NCI-H524 (cell line): ENCODE measurements around the gene PRMT3.
A peak's percentile ranks its signal among the peaks of the same experiment; 100 is the strongest.
"Not testable (repeated sequence)": the region's sequence is repeated elsewhere in the genome, so short reads cannot be mapped to it uniquely, and the experiment has no call there.

Experiments used
- DNase-seq, 2 experiments: peaks; one replicate each; lab custom pipeline; 2025; lab: John Stamatoyannopoulos, UW

Gene PRMT3

GRCh38 chr11:20518323-20518834 lies 130.9 kb downstream of the PRMT3 start:
- no peak for DNase-seq

- no peak for DNase-seq
These were observed 135.0 kb downstream of the PRMT3 start for GRCh38 chr11:20522536-20522935.

GRCh38 chr11:20529757-20530156 lies 142.2 kb downstream of the PRMT3 start:
- no peak for DNase-seq

- DNase-seq: no peak
These were observed 143.6 kb downstream of the PRMT3 start for GRCh38 chr11:20530942-20531703.

- no peak for DNase-seq
These were observed 147.9 kb downstream of the PRMT3 start for GRCh38 chr11:20535271-20535881.

- DNase-seq: no peak
These were observed 148.8 kb downstream of the PRMT3 start for GRCh38 chr11:20536365-20536764.

GRCh38 chr11:20536784-20537183 lies 149.3 kb downstream of the PRMT3 start:
- peak in 1 of 2 experiments; percentile 22 for DNase-seq

GRCh38 chr11:20541503-20541902 lies 154.0 kb downstream of the PRMT3 start:
- DNase-seq: no peak

- no peak for DNase-seq
These were observed 157.2 kb downstream of the PRMT3 start for GRCh38 chr11:20544603-20545237.

GRCh38 chr11:20547411-20547810 lies 159.9 kb downstream of the PRMT3 start:
- no peak for DNase-seq

GRCh38 chr11:20551096-20551495 lies 163.6 kb downstream of the PRMT3 start:
- DNase-seq: no peak

- DNase-seq: no peak
These were observed 168.3 kb downstream of the PRMT3 start for GRCh38 chr11:20555783-20556182.

- not testable (repeated sequence) for DNase-seq
These were observed 168.9 kb downstream of the PRMT3 start for GRCh38 chr11:20556396-20556795.

GRCh38 chr11:20558741-20559140 lies 171.2 kb downstream of the PRMT3 start:
- no peak for DNase-seq
